Loucy (cell line): Measurements from ENCODE around the gene ERFE.

Experiments
- H2AFZ ChIP-seq: fragments of 200-600 bp; sonication (generic); 2 replicates; pipeline ENCODE4 v1.6.0; 2016; ENCODE audit warnings: antibody characterized with exemption, mild to moderate bottlenecking, low read length, moderate library complexity
- H3F3A ChIP-seq: fragments of 200-600 bp; 2 replicates; pipeline ENCODE4 v1.6.0; 2016; ENCODE audit warnings: antibody characterized with exemption, low read depth, mild to moderate bottlenecking
- H3K27me3 ChIP-seq: fragments of 200-600 bp; sonication (generic); 2 replicates; pipeline ENCODE4 v1.6.1; 2014; ENCODE audit warnings: low read length, mild to moderate bottlenecking; ENCODE audit not compliant: insufficient read depth, poor library complexity, severe bottlenecking
- H3K36me3 ChIP-seq: fragments of 200-600 bp; sonication (generic); 2 replicates; pipeline ENCODE4 v1.6.1; 2016; ENCODE audit warnings: low read length; ENCODE audit not compliant: insufficient read depth
- H3K4me1 ChIP-seq: fragments of 200-600 bp; sonication (generic); 2 replicates; pipeline ENCODE4 v1.5.1; 2014; ENCODE audit warnings: low read length, mild to moderate bottlenecking; ENCODE audit not compliant: insufficient read depth, poor library complexity, severe bottlenecking
- H3K4me2 ChIP-seq: fragments of 200-600 bp; sonication (generic); 2 replicates; pipeline ENCODE4 v1.6.0; 2014; ENCODE audit warnings: antibody characterized with exemption, low read length, low read depth, mild to moderate bottlenecking; ENCODE audit not compliant: poor library complexity, severe bottlenecking
- H3K4me3 ChIP-seq: fragments of 200-600 bp; sonication (generic); 2 replicates; pipeline ENCODE4 v1.5.1; 2014; ENCODE audit warnings: low read length, mild to moderate bottlenecking, mixed read lengths; ENCODE audit not compliant: poor library complexity, severe bottlenecking
- H3K79me2 ChIP-seq: fragments of 200-600 bp; sonication (generic); 2 replicates; pipeline ENCODE4 v1.6.1; 2014; ENCODE audit warnings: low read length; ENCODE audit not compliant: insufficient read depth
- H3K9ac ChIP-seq: fragments of 200-600 bp; sonication (generic); 2 replicates; pipeline ENCODE4 v1.6.0; 2014; ENCODE audit warnings: mild to moderate bottlenecking, low read depth, low read length, moderate library complexity; ENCODE audit not compliant: poor library complexity, severe bottlenecking
- H3K9me2 ChIP-seq: fragments of 200-600 bp; sonication (generic); replicated peaks from 2 replicates; pipeline ENCODE4 v1.6.1; 2016; ENCODE audit warnings: low read depth, low read length, mixed read lengths
- H3K9me3 ChIP-seq: fragments of 200-600 bp; sonication (generic); 2 replicates; pipeline ENCODE4 v1.6.1; 2014; ENCODE audit warnings: mild to moderate bottlenecking, antibody characterized with exemption, low read length, low read depth; ENCODE audit not compliant: insufficient read depth
- H4K20me1 ChIP-seq: fragments of 200-600 bp; sonication (generic); 2 replicates; pipeline ENCODE4 v1.6.0; 2014; ENCODE audit warnings: antibody characterized with exemption, low read length, mild to moderate bottlenecking; ENCODE audit not compliant: insufficient read depth, poor library complexity, severe bottlenecking
- CTCF ChIP-seq: fragments of 200-600 bp; sonication (generic); conservative IDR thresholded peaks from 2 replicates; pipeline ENCODE4 v1.5.1; 2014; ENCODE audit warnings: mild to moderate bottlenecking, antibody characterized with exemption, low read length
- EZH2phosphoT487 ChIP-seq: fragments of 200-600 bp; IDR thresholded peaks from 2 replicates; pipeline ENCODE4 v1.6.1; 2018; ENCODE audit warnings: antibody characterized with exemption, mild to moderate bottlenecking, moderate library complexity, borderline replicate concordance

Gene ERFE

GRCh38 chr2:238165288-238165921 is 6.6 kb downstream of the ERFE start:
- Histone ChIP-seq H3K79me2 (no peaks in the 10 kb centered on the region), H3K9ac (no peak overlapping the region), H3K27me3 (no peaks in the 10 kb centered on the region), H2AFZ (no peak overlapping the region), H3K4me2 (no peak overlapping the region), H4K20me1 (no peaks in the 10 kb centered on the region), H3K4me1 (peaks cover 5% of the 10 kb centered on the region), H3K9me2 (no peaks in the 10 kb centered on the region), H3K9me3 (no peaks in the 10 kb centered on the region), H3K36me3 (peaks cover 34% of the 10 kb centered on the region; the same call in 1 of the 2 replicates), H3F3A (no peaks in the 10 kb centered on the region), H3K4me3 (no peak overlapping the region)
- TF ChIP-seq EZH2phosphoT487 (no peak), CTCF (no peak)

GRCh38 chr2:238166391-238167343 is 7.9 kb downstream of the ERFE start:
- Histone ChIP-seq H3K4me1 (no peaks in the 10 kb centered on the region), H2AFZ (no peak overlapping the region), H4K20me1 (no peaks in the 10 kb centered on the region), H3K27me3 (no peaks in the 10 kb centered on the region), H3K9ac (no peak overlapping the region), H3K9me2 (no peaks in the 10 kb centered on the region), H3F3A (no peaks in the 10 kb centered on the region), H3K36me3 (peaks cover 42% of the 10 kb centered on the region; the same call in 1 of the 2 replicates), H3K79me2 (no peaks in the 10 kb centered on the region), H3K9me3 (no peaks in the 10 kb centered on the region), H3K4me3 (no peak overlapping the region), H3K4me2 (no peak overlapping the region)
- TF ChIP-seq EZH2phosphoT487 (no peak), CTCF (no peak)

GRCh38 chr2:238167344-238167715 is 8.6 kb downstream of the ERFE start:
- Histone ChIP-seq H3K4me3 (no peak overlapping the region), H2AFZ (no peak overlapping the region), H3K4me1 (no peaks in the 10 kb centered on the region), H3F3A (no peaks in the 10 kb centered on the region), H3K9me2 (no peaks in the 10 kb centered on the region), H3K27me3 (no peaks in the 10 kb centered on the region), H4K20me1 (no peaks in the 10 kb centered on the region), H3K79me2 (no peaks in the 10 kb centered on the region), H3K9me3 (no peaks in the 10 kb centered on the region), H3K36me3 (peaks cover 48% of the 10 kb centered on the region; the same call in 1 of the 2 replicates), H3K9ac (no peak overlapping the region), H3K4me2 (no peak overlapping the region)
- TF ChIP-seq EZH2phosphoT487 (no peak), CTCF (no peak)
